Liver (tissue), 9 donors: ENCODE results near the gene RPS6KA4. TPM values are rescaled to one million over a fixed set of nuclear protein-coding genes. Genes with fewer than 3 reads are reported as not detected.
A peak's percentile ranks its signal among the peaks of the same experiment; 100 is the strongest.

Source experiments
- DNase-seq: peaks from one replicate; pipeline ENCODE4 v3.0.0-alpha.2; 2017; ENCODE audit warnings: low spot score
- H3K27ac ChIP-seq, 2 donors: one replicate each; pipeline ENCODE4 v1.7.0; 2013; ENCODE audit warnings: inconsistent platforms in 2 of 2, low read length in 2 of 2, control low read depth in 1 of 2, low read depth in 1 of 2, mild to moderate bottlenecking in 1 of 2
- H3K27me3 ChIP-seq, 4 donors: one replicate each; pipeline versions ENCODE4 v1.6.1 to v1.7.0; 2013; ENCODE audit warnings: low read length in 3 of 4, inconsistent platforms in 1 of 4, mild to moderate bottlenecking in 1 of 4, moderate library complexity in 1 of 4; ENCODE audit not compliant: control insufficient read depth in 4 of 4, insufficient read depth in 4 of 4
- H3K36me3 ChIP-seq, 4 donors: one replicate each; pipeline versions ENCODE4 v1.6.1 to v1.7.0; 2013; ENCODE audit warnings: low read length in 3 of 4, mild to moderate bottlenecking in 3 of 4, low read depth in 1 of 4, moderate library complexity in 1 of 4; ENCODE audit not compliant: control insufficient read depth in 4 of 4, insufficient read depth in 3 of 4
- H3K4me1 ChIP-seq, 4 donors: one replicate each; pipeline versions ENCODE4 v1.6.1 to v1.7.0; 2013; ENCODE audit warnings: low read length in 3 of 4, mild to moderate bottlenecking in 3 of 4, moderate library complexity in 1 of 4; ENCODE audit not compliant: control insufficient read depth in 4 of 4, insufficient read depth in 4 of 4
- H3K4me3 ChIP-seq, 3 donors: one replicate each; pipeline versions ENCODE4 v1.6.1 to v1.7.0; 2013; ENCODE audit warnings: low read length in 3 of 3, control low read depth in 1 of 3, low read depth in 1 of 3, mild to moderate bottlenecking in 1 of 3
- H3K9ac ChIP-seq, 2 donors: one replicate each; pipeline ENCODE4 v1.7.0; 2013; ENCODE audit warnings: low read length in 2 of 2, mild to moderate bottlenecking in 2 of 2, moderate library complexity in 2 of 2, control low read depth in 1 of 2, low read depth in 1 of 2
- H3K9me3 ChIP-seq, 4 donors: one replicate each; pipeline versions ENCODE4 v1.6.1 to v1.7.0; 2013; ENCODE audit warnings: low read length in 3 of 4; ENCODE audit not compliant: control insufficient read depth in 4 of 4
- ATF3 ChIP-seq: IDR thresholded peaks from 2 replicates; pipeline ENCODE4 v1.6.1; 2016; ENCODE audit warnings: antibody characterized with exemption
- CTCF ChIP-seq: fragments of 150-350 bp; IDR thresholded peaks from 2 replicates; pipeline ENCODE4 v1.5.1; 2017; ENCODE audit warnings: improper control_type of control experiment, low read depth, low read length; ENCODE audit not compliant: missing input control
- EGR1 ChIP-seq, 2 donors: IDR thresholded peaks; 2 replicates each; pipeline ENCODE4 v1.6.1; 2016 to 2018; ENCODE audit warnings: antibody characterized with exemption in 2 of 2, low read depth in 2 of 2
- FOXA2 ChIP-seq: IDR thresholded peaks from 2 replicates; pipeline ENCODE4 v1.6.1; 2016; ENCODE audit warnings: antibody characterized with exemption
- GABPA ChIP-seq, 2 donors: IDR thresholded peaks in 1 of 2; conservative IDR thresholded peaks in 1 of 2; 2 replicates each; pipeline ENCODE4 v1.6.1; 2016; ENCODE audit warnings: antibody characterized with exemption in 2 of 2, mild to moderate bottlenecking in 1 of 2, moderate library complexity in 1 of 2
- HNF4A ChIP-seq, 2 donors: conservative IDR thresholded peaks; 2 replicates each; pipeline ENCODE4 v1.6.1; 2016; ENCODE audit warnings: antibody characterized with exemption in 2 of 2, mild to moderate bottlenecking in 2 of 2
- HNF4G ChIP-seq: IDR thresholded peaks from 2 replicates; pipeline ENCODE4 v1.6.1; 2016; ENCODE audit warnings: antibody characterized with exemption
- JUND ChIP-seq, 2 donors: IDR thresholded peaks; 2 replicates each; pipeline ENCODE4 v1.6.1; 2016; ENCODE audit warnings: antibody characterized with exemption in 2 of 2
- MAX ChIP-seq: IDR thresholded peaks from 2 replicates; pipeline ENCODE4 v1.6.1; 2016; ENCODE audit warnings: antibody characterized with exemption
- NR2F2 ChIP-seq: IDR thresholded peaks from 2 replicates; pipeline ENCODE4 v1.6.1; 2016; ENCODE audit warnings: antibody characterized with exemption
- RAD21 ChIP-seq, 2 donors: IDR thresholded peaks; 2 replicates each; pipeline ENCODE4 v1.6.1; 2016; ENCODE audit warnings: antibody characterized with exemption in 2 of 2, mild to moderate bottlenecking in 2 of 2
- REST ChIP-seq: IDR thresholded peaks from 2 replicates; pipeline ENCODE4 v1.6.1; 2016; ENCODE audit warnings: antibody characterized with exemption, mild to moderate bottlenecking
- RXRA ChIP-seq, 2 donors: IDR thresholded peaks; 2 replicates each; pipeline ENCODE4 v1.6.1; 2017 to 2018; ENCODE audit warnings: antibody characterized with exemption in 2 of 2, mild to moderate bottlenecking in 1 of 2
- TAF1 ChIP-seq: conservative IDR thresholded peaks from 2 replicates; pipeline ENCODE4 v1.6.1; 2016; ENCODE audit warnings: antibody characterized with exemption, mild to moderate bottlenecking
- ZBTB33 ChIP-seq: IDR thresholded peaks from 2 replicates; pipeline ENCODE4 v1.6.1; 2016; ENCODE audit warnings: antibody characterized with exemption
- WGBS: extraction: QIAGEN DNeasy Blood & Tissue Kit; methylation state at CpG from one replicate; pipeline ENCODE4 v1.1.7; 2013; 5-methylcytosine and 5-hydroxymethylcytosine counted together
- polyA plus RNA-seq, 2 donors: library from polyadenylated mRNA; stranded (reverse) in 1 of 2; unstranded in 1 of 2; fragments of 200-250 nt in 1 of 2; fragments of >200 nt in 1 of 2; fragmentation: Nextera tagmentation in 1 of 2; extraction: Ambion mirVana in 1 of 2; gene quantifications; one replicate each; pipeline versions ENCODE4 v1.2.1 to v1.2.3, GENCODE V29; 2013 to 2015
- total RNA-seq, 2 donors: library from RNA; depleted of rRNA; stranded (reverse); fragments of >200 nt; gene quantifications; one replicate each; pipeline ENCODE4 v1.2.3, GENCODE V29; 2014
- donor health status: healthy.
- donor health status: healthy.
- donor health status: healthy.
- donor health status: healthy.
- donor health status: healthy.

RPS6KA4 gene
- total and polyA plus RNA-seq, 4 donors: 2.0 to 13.5 (median 10.0) TPM

GRCh38 chr11:64352995-64353714, 5.8 kb upstream of the RPS6KA4 start (continued):
- no peak for TF ChIP-seq CTCF
- no peak for TF ChIP-seq MAX
- TF ChIP-seq RXRA (IDR thresholded peaks at IDR 0.05): no peak

- no peak overlapping the region for H3K27ac ChIP-seq
- no peaks in the 10 kb centered on the region for H3K27me3 ChIP-seq
- no peak overlapping the region for H3K9ac ChIP-seq
- peak; percentile 64 for TF ChIP-seq NR2F2
- TF ChIP-seq RXRA (IDR thresholded peaks at IDR 0.05): peak in 1 of 2 donors; percentile 65
- TF ChIP-seq HNF4A (conservative IDR thresholded peaks at IDR 0.05): peak; percentile 58 to 70
- no peak for TF ChIP-seq CTCF
- DNase-seq: no peak
- 67% methylated on average over 20 of the region's 20 CpGs for WGBS
- H3K36me3 ChIP-seq: no peaks in the 10 kb centered on the region
- no peaks in the 10 kb centered on the region for H3K9me3 ChIP-seq
- H3K4me1 ChIP-seq: peaks cover 4 to 26% (median 18%) of the 10 kb centered on the region in 4 donors
- H3K4me3 ChIP-seq: no peak overlapping the region
Observed at GRCh38 chr11:64353715-64354506, 5.1 kb upstream of the RPS6KA4 start.

GRCh38 chr11:64355078-64355940, 3.7 kb upstream of the RPS6KA4 start:
- Histone ChIP-seq H3K4me1 (peaks cover 9 to 38% (median 23%) of the 10 kb centered on the region in 4 donors), H3K36me3 (no peaks in the 10 kb centered on the region)
- TF ChIP-seq EGR1 (IDR thresholded peaks at IDR 0.05; ENCODE audit: low read depth in 2 of 2) (no peak), NR2F2 (peak; percentile 42), GABPA (IDR thresholded peaks at IDR 0.05 in 1 of 2, conservative IDR thresholded peaks at IDR 0.05 in 1 of 2) (peak in 1 of 2 donors; percentile 41), REST (no peak), ZBTB33 (no peak), RAD21 (IDR thresholded peaks at IDR 0.05) (peak; percentile 85 to 86), ATF3 (peak; percentile 77), FOXA2 (no peak), JUND (IDR thresholded peaks at IDR 0.05) (peak in 1 of 2 donors; percentile 81), RXRA (IDR thresholded peaks at IDR 0.05) (peak in 1 of 2 donors; percentile 11), HNF4A (conservative IDR thresholded peaks at IDR 0.05) (peak in 1 of 2 donors; percentile 12), TAF1 (no peak), HNF4G (no peak)

More at GRCh38 chr11:64355078-64355940, 3.7 kb upstream of the RPS6KA4 start:
- Histone ChIP-seq H3K27me3 (no peaks in the 10 kb centered on the region), H3K27ac (peak overlapping the region; percentile 9 to 54), H3K4me3 (peak overlapping the region in 1 of 3 donors; percentile 35), H3K9me3 (no peaks in the 10 kb centered on the region), H3K9ac (peak overlapping the region in 1 of 2 donors; percentile 11)
- WGBS: 19% methylated on average over 23 of the region's 23 CpGs
- peak; percentile 72 for DNase-seq
